Right lobe of liver (tissue), 6 donors: ENCODE measurements around the gene KRT10. TPM values are rescaled to one million over a fixed set of nuclear protein-coding genes. Genes with fewer than 3 reads are reported as not detected.

Experiments
- ATAC-seq, 4 donors: fragments of 200-7000 bp; cut with Tn5 transposase; one replicate each; pipeline ENCODE4 v1.9.1; 2020; ENCODE audit warnings: mild to moderate bottlenecking in 4 of 4, moderate library complexity in 4 of 4
- DNase-seq, 3 donors: peaks; one replicate each; pipeline ENCODE4 v3.0.0-alpha.2; 2020
- H3K27ac ChIP-seq, 3 donors: fragments of 200-600 bp; one replicate each; pipeline ENCODE4 v1.8.0; 2022
- H3K27me3 ChIP-seq, 2 donors: fragments of 200-600 bp; one replicate each; pipeline ENCODE4 v1.8.0; 2022
- H3K36me3 ChIP-seq, 4 donors: fragments of 200-600 bp; sonication (generic) in 1 of 4; one replicate each; pipeline versions ENCODE4 v1.5.1 to v1.8.0; 2017 to 2022; ENCODE audit warnings: control low read depth in 1 of 4
- H3K4me1 ChIP-seq, 4 donors: fragments of 200-600 bp; sonication (generic) in 1 of 4; one replicate each; pipeline versions ENCODE4 v1.5.1 to v1.8.0; 2017 to 2022; ENCODE audit warnings: control low read depth in 1 of 4
- H3K4me3 ChIP-seq, 3 donors: fragments of 200-600 bp; one replicate each; pipeline ENCODE4 v1.8.0; 2022
- H3K9me3 ChIP-seq, 4 donors: fragments of 200-600 bp; sonication (generic) in 1 of 4; one replicate each; pipeline versions ENCODE4 v1.5.1 to v1.8.0; 2017 to 2022; ENCODE audit warnings: control low read depth in 1 of 4
- POLR2A ChIP-seq: fragments of 450-650 bp; IDR thresholded peaks from one replicate; pipeline ENCODE4 v1.6.1; 2017; ENCODE audit warnings: antibody characterized with exemption, mild to moderate bottlenecking
- WGBS: methylation state at CpG from one replicate; pipeline ENCODE4 v1.1.6; 2018; ENCODE audit warnings: low coverage, low lambda C conversion rate; ENCODE audit not compliant: insufficient coverage; ENCODE audit errors: missing lambda C conversion rate; 5-methylcytosine and 5-hydroxymethylcytosine counted together
- intact Hi-C, 2 donors: fragments of 100-400 bp; cut with DNase I; formaldehyde crosslinking; loops; one replicate each; pipeline versions ENCODE4 v1.11.2 to v1.14.1; 2022
- total RNA-seq, 6 experiments: library from RNA; depleted of rRNA in 2 of 6; stranded (reverse); fragments of >200 nt in 2 of 6; fragmentation: NEBNext Ultra II Directional in 3 of 6; extraction: Animal tissue kit (Norgen Biotek cat#: 25700) in 3 of 6; gene quantifications; one replicate each; pipeline versions ENCODE4 v1.1.0 to v1.2.4, GENCODE V29; 2016 to 2023
- TF ChIP-seq, protein P1 (sequence below), 4 donors: fragments of 200-600 bp in 3 of 4; fragments of 450-650 bp in 1 of 4; IDR thresholded peaks; one replicate each; pipeline versions ENCODE4 v1.5.1 to v1.8.0; 2016 to 2022; ENCODE audit warnings: antibody characterized with exemption in 4 of 4, mild to moderate bottlenecking in 2 of 4
- donor health status: DM: no; HTN: yes; CAD: no.
- donor health status: DM: no; HTN: no; CAD: no.
- donor health status: DM: no; HTN: no; CAD: no.
- donor health status: DM: no; HTN: yes; CAD: no.
- donor health status: DM: no; HTN: yes; CAD: no.

The KRT10 gene
- total RNA-seq, 6 experiments from 2014 or later: 11.4 to 20.4 (median 17.4) TPM

DNA sequence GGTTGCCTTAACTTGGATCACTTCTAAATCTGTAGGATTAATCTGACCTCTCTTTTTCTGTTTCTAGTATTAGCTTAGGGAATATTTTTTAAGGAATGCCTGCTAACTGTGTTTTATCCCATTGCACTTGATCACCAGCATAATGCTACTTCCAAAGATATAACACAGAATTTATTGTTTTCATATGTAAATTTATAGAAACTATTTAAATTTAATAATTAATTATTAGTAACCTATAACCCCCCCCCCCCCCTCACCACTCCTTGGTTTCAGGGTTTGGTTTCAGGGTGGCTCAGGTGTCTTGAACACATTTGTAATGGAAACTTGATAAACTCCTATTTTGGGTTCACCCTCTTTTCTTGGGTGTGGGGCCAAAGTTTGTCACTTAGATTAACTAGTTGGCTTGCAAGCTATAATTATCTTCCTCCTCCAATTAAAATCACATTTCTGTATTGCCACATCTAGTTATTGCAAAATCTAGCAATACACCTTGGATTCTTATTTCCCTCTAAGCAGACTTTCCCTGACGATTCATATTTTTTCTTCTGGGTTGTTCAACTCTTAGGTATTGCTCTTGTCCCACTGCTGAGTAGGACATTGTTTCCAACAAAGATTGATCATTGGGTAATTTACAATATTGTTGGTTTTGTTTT is 26.3 kb upstream of the KRT10 start:
- ATAC-seq: no peak

DNA sequence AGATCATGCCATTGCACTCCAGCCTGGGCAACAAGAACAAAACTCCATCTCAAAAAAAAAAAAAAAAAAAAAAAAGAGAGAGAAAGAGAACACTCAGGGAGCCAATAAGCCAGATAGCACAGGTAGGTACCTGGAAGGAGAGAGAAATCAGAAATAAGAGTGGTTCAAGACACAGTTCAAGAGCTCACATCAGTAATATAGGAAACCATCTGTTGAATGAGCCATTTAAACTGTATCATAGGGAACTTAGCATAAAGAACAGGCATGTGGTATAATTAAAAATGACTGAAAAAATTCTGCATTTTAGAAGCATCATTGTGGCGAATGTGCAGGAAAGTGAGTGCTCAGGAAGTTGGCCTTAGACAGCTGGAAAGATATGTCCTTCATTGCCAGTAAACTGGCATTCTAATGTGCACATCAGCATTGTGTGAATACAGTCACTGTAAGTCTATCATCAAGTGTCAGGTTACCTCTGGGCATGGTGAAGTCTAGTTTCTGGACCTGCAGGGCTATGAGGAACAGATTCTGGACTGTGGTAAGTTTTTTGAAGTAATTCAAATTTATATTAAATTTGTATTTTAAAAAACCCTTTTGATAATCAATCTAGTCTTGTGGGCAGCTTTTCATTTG is 24.2 kb upstream of the KRT10 start:
- WGBS: 31% methylated on average over 1 of the region's 1 CpG
- Histone ChIP-seq H3K4me3 (no peak overlapping the region), H3K27me3 (no peaks in the 10 kb centered on the region), H3K4me1 (no peaks in the 10 kb centered on the region), H3K36me3 (no peaks in the 10 kb centered on the region), H3K9me3 (no peaks in the 10 kb centered on the region), H3K27ac (no peak overlapping the region)
- DNase-seq (no peak), ATAC-seq (no peak)
- TF ChIP-seq POLR2A: no peak
- intact Hi-C loops: no loop called here

More for the DNA sequence above, 26.3 kb upstream of the KRT10 start:
- Histone ChIP-seq H3K27me3 (no peaks in the 10 kb centered on the region), H3K27ac (no peak overlapping the region), H3K4me3 (no peak overlapping the region), H3K9me3 (no peaks in the 10 kb centered on the region), H3K4me1 (no peaks in the 10 kb centered on the region), H3K36me3 (no peaks in the 10 kb centered on the region)
- intact Hi-C loops: no loop called here
- TF ChIP-seq POLR2A: no peak
- TF ChIP-seq, protein P1, sequence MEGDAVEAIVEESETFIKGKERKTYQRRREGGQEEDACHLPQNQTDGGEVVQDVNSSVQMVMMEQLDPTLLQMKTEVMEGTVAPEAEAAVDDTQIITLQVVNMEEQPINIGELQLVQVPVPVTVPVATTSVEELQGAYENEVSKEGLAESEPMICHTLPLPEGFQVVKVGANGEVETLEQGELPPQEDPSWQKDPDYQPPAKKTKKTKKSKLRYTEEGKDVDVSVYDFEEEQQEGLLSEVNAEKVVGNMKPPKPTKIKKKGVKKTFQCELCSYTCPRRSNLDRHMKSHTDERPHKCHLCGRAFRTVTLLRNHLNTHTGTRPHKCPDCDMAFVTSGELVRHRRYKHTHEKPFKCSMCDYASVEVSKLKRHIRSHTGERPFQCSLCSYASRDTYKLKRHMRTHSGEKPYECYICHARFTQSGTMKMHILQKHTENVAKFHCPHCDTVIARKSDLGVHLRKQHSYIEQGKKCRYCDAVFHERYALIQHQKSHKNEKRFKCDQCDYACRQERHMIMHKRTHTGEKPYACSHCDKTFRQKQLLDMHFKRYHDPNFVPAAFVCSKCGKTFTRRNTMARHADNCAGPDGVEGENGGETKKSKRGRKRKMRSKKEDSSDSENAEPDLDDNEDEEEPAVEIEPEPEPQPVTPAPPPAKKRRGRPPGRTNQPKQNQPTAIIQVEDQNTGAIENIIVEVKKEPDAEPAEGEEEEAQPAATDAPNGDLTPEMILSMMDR (IDR thresholded peaks at IDR 0.05): no peak
- 85% methylated on average over 1 of the region's 1 CpG for WGBS
- no peak for DNase-seq

DNA sequence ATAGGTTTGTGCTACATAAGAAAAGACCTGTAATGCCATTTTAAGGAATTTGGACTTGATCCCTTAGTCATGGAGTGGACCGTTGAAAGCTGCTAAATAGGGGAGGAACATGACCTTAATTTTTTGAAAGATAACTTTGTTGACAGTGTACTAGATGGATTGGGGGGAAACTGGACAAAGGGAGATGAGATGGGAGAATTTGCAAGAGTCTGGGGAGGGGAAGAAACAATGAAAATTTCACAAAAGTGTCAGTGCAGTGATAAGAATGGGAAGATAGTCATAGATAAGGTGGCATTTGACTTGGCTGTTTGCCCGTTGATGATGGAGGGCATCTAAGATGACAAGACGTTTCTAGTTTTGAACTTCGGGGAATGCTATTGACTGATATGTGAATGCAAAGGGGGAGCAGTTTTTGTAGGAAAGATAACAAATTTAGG is 22.3 kb upstream of the KRT10 start:
- Histone ChIP-seq H3K9me3 (no peaks in the 10 kb centered on the region), H3K27ac (no peak overlapping the region), H3K36me3 (no peaks in the 10 kb centered on the region), H3K4me1 (no peaks in the 10 kb centered on the region), H3K27me3 (no peaks in the 10 kb centered on the region), H3K4me3 (no peak overlapping the region)
- ATAC-seq (no peak), DNase-seq (no peak)
- WGBS: 44% methylated on average over 4 of the region's 4 CpGs
- TF ChIP-seq, protein P1 (IDR thresholded peaks at IDR 0.05): no peak
- TF ChIP-seq POLR2A: no peak
- intact Hi-C loops: no loop called here

GRCh38 chr17:40843242-40843641 is 20.8 kb upstream of the KRT10 start:
- H3K27ac ChIP-seq: no peak overlapping the region
- H3K9me3 ChIP-seq: no peaks in the 10 kb centered on the region
- no peaks in the 10 kb centered on the region for H3K36me3 ChIP-seq
- no peak for ATAC-seq
- H3K27me3 ChIP-seq: no peaks in the 10 kb centered on the region
- 53% methylated on average over 2 of the region's 3 CpGs for WGBS
- DNase-seq: no peak
- H3K4me1 ChIP-seq: no peaks in the 10 kb centered on the region
- intact Hi-C loops: no loop called here
- no peak overlapping the region for H3K4me3 ChIP-seq
- TF ChIP-seq, protein P1 (IDR thresholded peaks at IDR 0.05): no peak
- TF ChIP-seq POLR2A: no peak

DNA sequence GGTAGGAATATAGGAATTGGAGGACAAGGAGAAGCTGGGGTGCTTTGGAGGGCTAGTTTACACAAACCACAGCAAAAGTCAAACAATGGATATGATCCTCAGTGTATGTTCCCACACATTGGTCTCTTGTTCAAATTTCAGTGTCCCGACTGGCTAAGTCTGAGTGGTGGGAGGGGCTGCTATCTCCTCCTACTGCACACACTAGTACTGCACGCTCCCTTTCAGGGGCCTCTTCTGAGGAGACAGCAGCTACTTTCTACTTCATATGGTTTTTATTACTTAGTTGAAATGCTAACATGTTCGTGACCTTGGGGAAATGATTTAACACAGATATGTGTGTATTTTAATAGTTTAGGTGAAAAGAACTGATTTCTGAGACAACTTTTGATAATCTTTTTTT is 18.8 kb upstream of the KRT10 start:
- H3K27ac ChIP-seq: no peak overlapping the region
- whole genome bisulfite sequencing: 100% methylated on average over 1 of the region's 3 CpGs
- no peaks in the 10 kb centered on the region for H3K27me3 ChIP-seq
- no peak overlapping the region for H3K4me3 ChIP-seq
- no peaks in the 10 kb centered on the region for H3K4me1 ChIP-seq
- intact Hi-C loops: no loop called here
- H3K36me3 ChIP-seq: no peaks in the 10 kb centered on the region
- no peak for DNase-seq
- ATAC-seq: no peak
- no peaks in the 10 kb centered on the region for H3K9me3 ChIP-seq
- TF ChIP-seq, protein P1 (IDR thresholded peaks at IDR 0.05): no peak
- no peak for TF ChIP-seq POLR2A
